AG09319 (cell line): ENCODE data around the gene MSI2.

Experiments
- DNase-seq: peaks from one replicate; pipeline ENCODE4 v3.0.0-alpha.2; 2010; ENCODE audit warnings: low read depth; ENCODE audit errors: extremely low read depth
- TF ChIP-seq, protein P1 (sequence below): IDR thresholded peaks from 2 replicates; pipeline ENCODE4 v1.5.1; 2011; ENCODE audit warnings: low read depth, mild to moderate bottlenecking, inconsistent platforms, low read length, moderate library complexity

The MSI2 gene

DNA sequence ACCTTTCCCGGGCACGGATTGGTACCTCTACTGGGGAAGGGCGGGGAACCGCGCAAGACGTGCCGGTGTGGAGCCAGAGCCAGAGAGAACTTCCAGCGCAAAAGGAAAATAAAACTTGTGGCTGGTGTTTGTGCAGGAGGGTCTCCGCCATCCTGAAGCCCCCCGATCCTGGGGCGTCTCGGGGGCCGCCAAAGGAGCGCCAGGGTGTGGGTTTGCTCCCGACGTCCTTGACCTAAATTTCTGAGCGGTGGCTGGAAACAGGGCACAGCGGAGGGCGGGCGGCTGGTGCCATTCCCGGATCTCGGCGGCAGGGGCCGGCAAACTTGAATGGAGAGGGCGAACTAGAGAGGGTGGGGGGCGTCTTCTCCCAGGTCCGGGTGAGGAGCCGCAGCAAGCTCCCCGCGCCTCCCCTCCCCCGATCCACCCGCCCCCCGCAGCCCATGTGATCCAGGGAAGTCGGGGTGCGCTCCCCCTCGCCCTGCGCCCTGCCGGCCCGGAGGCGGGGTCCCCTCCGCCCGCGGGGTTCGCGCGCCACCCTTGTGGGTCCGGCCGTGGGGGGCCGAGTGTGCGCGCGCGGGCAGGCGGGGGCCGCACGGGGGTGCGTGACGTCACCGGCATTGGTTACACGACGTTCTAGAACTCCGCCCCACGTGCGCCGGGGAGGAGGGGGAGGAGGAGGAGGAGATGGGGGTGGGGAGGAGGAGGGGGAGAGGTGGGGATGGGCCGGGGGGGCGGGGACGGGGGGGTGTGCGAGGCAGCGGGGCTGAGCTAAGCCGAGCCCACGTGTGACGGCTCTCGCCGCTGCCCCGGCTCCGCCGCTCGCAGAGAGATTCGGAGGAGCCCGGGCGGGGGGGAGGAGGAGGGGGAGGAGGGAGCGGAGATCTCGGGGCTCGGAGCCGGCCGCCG is at the start of gene MSI2:
Gene MSI2 (plus strand): TSS at position 748 of the 906 bp plus-strand sequence. CDS start 220 bp downstream, outside the sequence.
- peak; percentile 25 for DNase-seq

DNA sequence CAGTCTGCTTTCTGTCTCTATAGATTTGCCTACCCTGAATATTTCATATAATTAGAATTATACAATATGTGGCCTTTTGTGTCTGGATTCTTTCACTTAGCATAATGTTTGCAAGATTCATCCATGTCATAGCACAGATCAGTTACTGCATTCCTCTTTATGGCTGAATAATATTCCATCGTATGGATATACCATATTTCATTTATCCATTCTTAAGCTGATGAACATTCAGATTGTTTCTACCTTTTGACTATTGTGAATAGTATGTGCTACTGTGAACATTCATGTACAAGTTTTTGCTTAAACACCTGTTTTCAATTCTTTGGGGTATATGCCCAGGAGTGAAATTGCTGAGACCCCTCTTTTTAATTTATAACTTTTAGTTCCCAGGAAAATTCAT is 49.4 kb upstream of the MSI2 start:
- no peak for DNase-seq
- TF ChIP-seq, protein P1, sequence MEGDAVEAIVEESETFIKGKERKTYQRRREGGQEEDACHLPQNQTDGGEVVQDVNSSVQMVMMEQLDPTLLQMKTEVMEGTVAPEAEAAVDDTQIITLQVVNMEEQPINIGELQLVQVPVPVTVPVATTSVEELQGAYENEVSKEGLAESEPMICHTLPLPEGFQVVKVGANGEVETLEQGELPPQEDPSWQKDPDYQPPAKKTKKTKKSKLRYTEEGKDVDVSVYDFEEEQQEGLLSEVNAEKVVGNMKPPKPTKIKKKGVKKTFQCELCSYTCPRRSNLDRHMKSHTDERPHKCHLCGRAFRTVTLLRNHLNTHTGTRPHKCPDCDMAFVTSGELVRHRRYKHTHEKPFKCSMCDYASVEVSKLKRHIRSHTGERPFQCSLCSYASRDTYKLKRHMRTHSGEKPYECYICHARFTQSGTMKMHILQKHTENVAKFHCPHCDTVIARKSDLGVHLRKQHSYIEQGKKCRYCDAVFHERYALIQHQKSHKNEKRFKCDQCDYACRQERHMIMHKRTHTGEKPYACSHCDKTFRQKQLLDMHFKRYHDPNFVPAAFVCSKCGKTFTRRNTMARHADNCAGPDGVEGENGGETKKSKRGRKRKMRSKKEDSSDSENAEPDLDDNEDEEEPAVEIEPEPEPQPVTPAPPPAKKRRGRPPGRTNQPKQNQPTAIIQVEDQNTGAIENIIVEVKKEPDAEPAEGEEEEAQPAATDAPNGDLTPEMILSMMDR, result no peak

More for the DNA sequence above, at the start of gene MSI2:
- TF ChIP-seq, protein P1, result no peak

DNA sequence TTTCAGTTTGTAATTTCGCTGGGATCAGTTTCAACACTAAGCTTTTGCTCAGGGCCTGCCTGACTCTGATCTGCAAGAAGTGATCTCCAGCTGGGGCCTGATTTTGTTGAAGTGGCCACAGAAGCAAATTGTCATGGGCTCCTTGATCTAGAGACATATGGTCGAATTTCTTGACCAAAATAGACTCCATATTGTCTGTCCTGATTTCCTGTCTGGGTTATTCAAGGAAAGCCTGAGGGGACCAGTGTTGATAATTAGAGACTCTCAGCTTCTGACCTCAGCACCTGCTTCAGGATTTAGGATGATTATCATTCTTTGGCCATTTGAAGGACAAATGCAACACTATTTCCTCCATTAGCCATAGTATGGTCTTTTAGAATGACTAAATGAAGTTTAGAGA is 48.9 kb upstream of the MSI2 start:
- DNase-seq, result no peak
- TF ChIP-seq, protein P1, result no peak

DNA sequence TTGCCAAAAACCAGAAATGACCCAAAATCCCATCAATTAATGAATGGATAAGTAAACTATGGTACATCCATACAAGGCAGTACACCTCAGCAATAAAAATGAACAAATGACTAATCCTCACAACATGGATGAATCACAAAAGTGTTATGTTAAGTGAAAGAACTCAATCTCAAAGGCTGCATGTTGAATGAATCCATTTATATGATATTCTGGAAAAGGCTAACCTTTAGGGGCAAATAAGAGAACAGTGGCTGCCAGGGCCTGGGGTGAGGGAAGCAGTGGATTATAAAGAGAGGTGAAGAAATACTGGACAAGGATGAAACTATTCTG is 46.1 kb upstream of the MSI2 start:
- no peak for DNase-seq
- TF ChIP-seq, protein P1, result no peak

DNA sequence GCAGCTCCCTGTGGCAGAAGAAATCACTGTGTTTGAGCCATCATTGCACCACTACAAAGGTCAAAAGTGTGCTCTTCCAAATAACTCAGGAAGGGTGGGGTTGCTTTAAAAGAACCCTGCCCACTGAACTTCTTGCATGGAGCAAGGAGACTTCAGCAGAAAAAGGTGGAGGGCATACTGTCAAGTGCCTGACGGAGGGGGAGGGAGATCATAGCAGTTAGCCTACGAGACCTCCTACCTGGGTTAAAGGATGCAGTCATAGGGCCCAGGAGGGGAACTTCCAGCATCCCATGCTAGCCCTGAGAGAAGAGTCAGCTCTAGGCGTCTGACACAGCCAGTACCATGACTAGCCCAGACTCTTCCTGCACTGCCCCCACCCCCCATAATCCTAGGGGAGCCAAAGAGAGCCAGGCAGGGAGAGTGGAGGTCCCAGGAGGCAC is 45.3 kb upstream of the MSI2 start:
- DNase-seq, result no peak
- TF ChIP-seq, protein P1, result no peak

DNA sequence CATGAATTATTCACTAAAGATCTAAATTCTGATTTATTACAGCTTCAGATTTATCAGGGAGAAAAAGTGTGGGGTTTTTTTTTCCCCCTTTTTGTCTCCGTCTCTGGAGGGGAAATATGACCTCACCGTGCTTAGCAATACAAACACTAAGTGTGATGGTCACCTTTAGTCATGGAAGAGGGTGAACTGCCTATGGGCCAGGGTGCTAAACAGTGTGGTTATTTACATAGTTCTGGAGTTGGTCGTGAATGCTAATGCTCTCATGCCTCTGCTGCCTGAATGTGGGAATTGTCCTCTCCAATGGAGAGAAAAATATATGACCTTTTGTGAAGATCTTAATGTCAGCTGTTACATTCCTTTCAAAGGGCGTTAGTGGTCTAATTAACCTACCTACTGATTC is 44.8 kb upstream of the MSI2 start:
- TF ChIP-seq, protein P1, result no peak
- DNase-seq, result no peak

DNA sequence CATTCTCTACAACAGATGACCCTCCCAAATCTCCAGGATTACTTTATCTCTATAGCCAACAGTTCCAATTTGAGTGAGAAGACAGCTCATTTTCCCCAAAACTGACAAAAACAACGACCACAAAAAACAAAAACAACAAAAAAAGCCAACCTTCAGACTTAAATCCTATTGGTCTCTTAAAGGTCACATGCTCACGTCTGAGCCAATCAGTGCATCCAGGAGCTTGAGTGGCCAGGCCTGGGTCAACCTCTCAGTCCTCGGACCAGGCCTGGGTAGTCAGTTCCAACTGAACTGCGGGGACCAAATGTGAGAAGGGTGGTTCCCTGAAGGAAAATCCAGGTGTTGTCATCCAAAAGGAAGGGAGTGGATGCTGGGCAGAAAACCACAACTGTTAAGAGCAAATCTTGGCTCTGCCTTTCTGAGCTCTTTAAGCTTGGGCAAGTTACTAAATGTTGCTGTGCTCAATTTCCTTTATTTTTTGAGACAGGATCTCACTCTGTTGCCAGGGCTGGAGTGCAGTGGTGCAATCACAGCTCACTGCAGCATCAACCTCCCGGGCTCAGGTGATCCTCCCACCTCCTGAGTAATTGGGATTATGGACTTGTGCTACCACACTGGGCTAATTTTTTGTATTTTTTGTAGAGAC is 43.0 kb upstream of the MSI2 start:
- TF ChIP-seq, protein P1, result no peak

More for the DNA sequence above, 43.0 kb upstream of the MSI2 start:
- DNase-seq, result no peak
